Stimulated activated memory B cell treated with anti-CD40 and anti-IgM and Interleukin-4, amounts not matched to agents 10 μg/mL and 1 μg/mL and 100 μg/mL, for 72 hours (primary cell): ENCODE results near the gene METTL24.
"Not testable (repeated sequence)": the region's sequence is repeated elsewhere in the genome, so short reads cannot be mapped to it uniquely, and the experiment has no call there.

ENCODE experiments used
- ATAC-seq: fragments of 150-1000 bp; cut with Tn5 transposase; 2 replicates; pipeline ENCODE4 v1.10.0; 2021
- H3K27ac Mint-ChIP-seq: one replicate; pipeline ENCODE4 v1.8.0; 2022; ENCODE audit warnings: mild to moderate bottlenecking, mixed read lengths
- H3K27me3 Mint-ChIP-seq: one replicate; pipeline ENCODE4 v1.8.0; 2022; ENCODE audit warnings: mixed read lengths
- H3K36me3 Mint-ChIP-seq: one replicate; pipeline ENCODE4 v1.8.0; 2022; ENCODE audit warnings: mixed read lengths
- H3K4me1 Mint-ChIP-seq: one replicate; pipeline ENCODE4 v1.8.0; 2022; ENCODE audit warnings: mixed read lengths
- H3K4me3 Mint-ChIP-seq: one replicate; pipeline ENCODE4 v1.8.0; 2022; ENCODE audit warnings: mild to moderate bottlenecking, moderate library complexity, mixed read lengths
- H3K9me3 Mint-ChIP-seq: one replicate; pipeline ENCODE4 v1.8.0; 2022; ENCODE audit warnings: mixed read lengths

Gene METTL24

DNA sequence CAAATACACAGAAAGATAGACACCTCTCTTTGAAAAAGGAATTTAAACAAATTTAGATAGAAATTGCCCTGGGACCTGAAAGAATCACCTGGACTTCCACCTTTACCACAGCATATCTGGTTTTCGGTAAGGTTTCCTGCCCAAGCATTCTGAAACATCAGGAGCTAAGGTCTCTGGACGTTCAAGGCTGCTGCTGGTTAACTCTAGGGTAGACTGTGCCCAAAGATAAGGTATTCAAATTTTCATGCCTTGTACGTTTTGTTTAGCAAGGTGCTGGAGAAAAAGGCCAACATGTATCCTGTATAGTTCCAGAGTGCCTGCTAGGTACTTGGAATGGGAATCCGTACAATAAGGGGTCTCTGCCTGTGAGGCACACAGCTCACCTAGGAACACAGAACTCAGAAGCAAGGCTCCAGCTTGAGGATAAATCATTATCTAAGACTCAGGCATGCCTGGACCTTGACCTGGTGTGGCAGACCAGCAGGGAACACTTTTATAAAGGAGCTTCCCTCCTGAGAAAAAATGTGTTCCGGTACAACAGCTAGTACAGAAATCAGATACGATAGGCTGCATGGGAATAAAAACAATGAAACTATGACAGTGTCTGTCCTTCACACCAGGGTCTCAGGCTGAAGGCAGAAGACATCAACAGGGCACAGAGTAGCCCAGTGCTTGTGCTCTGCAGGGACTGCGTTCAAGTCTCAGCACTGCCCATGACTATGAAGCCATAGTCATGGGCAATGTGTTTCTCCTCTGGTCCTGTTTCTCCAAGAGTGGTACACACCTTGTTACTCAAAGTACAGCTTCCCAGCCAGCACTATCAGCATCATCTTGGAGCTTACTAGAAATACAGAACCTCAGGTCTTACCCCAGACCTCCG is 70.4 kb downstream of the METTL24 start:
- Mint-ChIP-seq H3K4me3 (no peak overlapping the region), H3K27me3 (peaks cover 7% of the 10 kb centered on the region), H3K9me3 (peaks cover 15% of the 10 kb centered on the region), H3K27ac (no peak overlapping the region), H3K36me3 (no peaks in the 10 kb centered on the region), H3K4me1 (no peaks in the 10 kb centered on the region)
- ATAC-seq = no peak

DNA sequence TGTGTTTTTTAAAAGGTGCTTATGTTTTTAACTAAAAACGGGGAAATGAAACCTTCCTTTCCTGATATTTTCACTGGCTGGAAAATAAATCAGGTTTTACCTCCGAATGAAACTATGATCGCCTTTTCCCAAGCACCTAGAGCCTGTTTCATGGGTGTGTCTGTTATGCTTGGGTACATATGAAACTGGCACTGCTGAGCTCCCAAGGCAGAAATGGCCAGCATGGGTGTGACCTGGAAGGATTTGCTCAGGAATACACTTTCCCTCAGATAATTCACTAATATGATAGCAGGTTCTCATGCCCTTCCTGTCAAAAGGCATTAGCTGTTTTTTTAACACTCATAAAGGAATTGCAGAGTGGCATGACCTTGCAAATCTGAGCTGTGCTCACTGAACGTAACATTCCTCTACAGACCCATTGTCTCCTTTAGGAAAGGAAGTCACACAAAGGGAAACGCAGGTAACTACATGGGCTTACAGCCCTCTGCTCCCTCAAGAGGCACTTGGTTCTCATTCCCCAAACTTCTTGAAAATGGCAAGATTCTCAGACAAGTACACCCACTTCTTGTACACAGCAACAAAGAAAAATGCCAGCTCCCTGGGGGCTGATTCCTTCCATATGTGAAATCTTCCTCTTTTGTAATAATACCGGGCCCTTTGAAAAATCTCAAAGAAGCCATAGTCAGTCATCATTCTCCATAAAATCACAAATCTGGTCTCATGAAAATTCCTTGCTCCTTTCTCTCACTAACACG is 72.7 kb downstream of the METTL24 start:
- no peak for ATAC-seq
- Mint-ChIP-seq H3K4me1 (no peaks in the 10 kb centered on the region), H3K27me3 (no peaks in the 10 kb centered on the region), H3K4me3 (no peak overlapping the region), H3K27ac (no peak overlapping the region), H3K9me3 (peaks cover 12% of the 10 kb centered on the region), H3K36me3 (no peaks in the 10 kb centered on the region)

DNA sequence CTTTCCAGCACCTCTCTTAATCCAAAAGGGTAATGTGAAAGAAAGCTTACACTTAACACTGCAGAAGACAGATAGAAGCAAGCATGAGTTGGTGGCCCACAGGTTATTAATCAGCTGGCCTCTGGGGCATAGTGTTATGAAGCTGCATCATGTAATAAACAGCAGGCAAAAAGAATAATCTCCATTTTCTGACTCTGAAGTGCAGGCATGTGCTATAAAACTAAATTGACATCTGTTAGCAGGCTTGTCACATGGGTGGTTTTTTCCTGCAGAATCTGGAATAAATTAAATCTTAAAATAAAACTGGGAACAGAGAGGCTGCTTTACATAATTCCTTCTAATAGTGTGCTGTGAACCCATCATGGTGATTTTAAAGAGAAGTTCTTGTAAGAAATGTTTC is 73.3 kb downstream of the METTL24 start:
- Mint-ChIP-seq H3K4me3 (no peak overlapping the region), H3K9me3 (peaks cover 8% of the 10 kb centered on the region)

DNA sequence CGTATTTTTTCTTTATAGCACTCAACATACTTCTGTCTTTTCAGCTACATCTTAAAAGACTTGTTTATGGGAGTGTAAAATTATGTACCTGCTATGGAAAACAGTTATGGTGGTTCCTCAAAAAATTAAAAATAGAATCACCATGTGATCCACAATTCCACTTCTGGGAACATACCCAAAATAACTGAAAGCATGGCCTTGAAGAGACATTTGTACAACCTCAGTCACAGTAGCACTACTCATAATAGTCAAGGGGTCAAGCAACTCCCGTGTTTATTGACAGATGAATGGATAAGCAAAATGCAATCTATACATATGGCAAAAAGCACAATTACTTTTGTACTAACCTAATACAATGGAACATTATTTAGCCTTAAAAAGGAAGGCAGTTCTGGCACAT is 74.5 kb downstream of the METTL24 start:
- H3K4me3 Mint-ChIP-seq = no peak overlapping the region
- no peaks in the 10 kb centered on the region for H3K4me1 Mint-ChIP-seq
- no peaks in the 10 kb centered on the region for H3K27me3 Mint-ChIP-seq
- H3K27ac Mint-ChIP-seq = no peak overlapping the region
- ATAC-seq = no peak
- H3K9me3 Mint-ChIP-seq = peaks cover 3% of the 10 kb centered on the region
- H3K36me3 Mint-ChIP-seq = no peaks in the 10 kb centered on the region

More for the DNA sequence above, 73.3 kb downstream of the METTL24 start:
- Mint-ChIP-seq H3K27ac (no peak overlapping the region), H3K36me3 (no peaks in the 10 kb centered on the region), H3K4me1 (no peaks in the 10 kb centered on the region), H3K27me3 (no peaks in the 10 kb centered on the region)
- no peak for ATAC-seq

DNA sequence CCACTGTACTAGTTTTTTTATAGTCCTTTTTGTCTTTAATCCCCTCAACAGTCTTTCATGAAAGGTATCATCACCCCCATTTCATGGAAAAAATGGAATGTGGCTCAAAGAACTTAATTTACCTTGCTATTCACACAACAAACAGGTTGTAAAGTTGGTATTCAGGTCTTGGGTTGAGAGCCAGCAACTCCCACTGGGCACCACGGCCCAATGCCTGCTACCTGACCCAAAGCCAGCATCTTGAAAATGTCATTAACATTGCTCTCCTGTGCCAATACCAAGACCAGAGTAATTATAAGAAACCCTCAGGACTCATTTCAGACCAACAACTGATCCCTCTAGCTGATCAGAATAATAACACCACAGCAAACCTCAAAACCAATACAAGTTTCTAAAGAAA is 75.7 kb downstream of the METTL24 start:
- H3K27ac Mint-ChIP-seq = no peak overlapping the region
- ATAC-seq = no peak
- peaks cover 3% of the 10 kb centered on the region for H3K9me3 Mint-ChIP-seq
- H3K4me3 Mint-ChIP-seq = no peak overlapping the region
- no peaks in the 10 kb centered on the region for H3K4me1 Mint-ChIP-seq
- no peaks in the 10 kb centered on the region for H3K36me3 Mint-ChIP-seq
- H3K27me3 Mint-ChIP-seq = no peaks in the 10 kb centered on the region

DNA sequence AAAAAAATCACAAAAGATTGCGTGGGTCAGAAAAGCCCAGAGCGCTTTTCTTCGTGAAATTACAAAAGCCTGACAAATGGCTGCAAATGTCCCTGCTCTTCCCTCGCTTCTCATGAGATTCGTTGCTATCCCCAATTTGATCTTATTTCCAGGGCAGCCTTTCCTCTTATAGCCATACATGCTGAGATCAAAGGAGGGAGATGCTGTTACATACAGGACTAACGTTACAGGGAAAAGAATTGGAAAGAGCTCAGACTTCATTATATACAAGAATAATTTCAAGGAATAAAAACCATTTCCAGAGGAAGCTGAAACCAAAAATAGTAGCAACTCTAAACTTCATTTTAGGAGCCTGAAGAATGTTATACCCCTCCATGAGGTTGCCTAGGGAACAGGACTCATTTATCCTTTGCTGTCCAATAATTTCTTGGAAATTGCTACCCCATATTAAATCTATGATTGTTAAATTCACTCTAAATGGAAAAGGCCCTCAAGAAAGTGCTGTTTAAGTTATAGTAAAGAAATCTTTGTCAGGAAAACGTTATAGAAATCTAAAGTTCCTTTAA is 81.0 kb downstream of the METTL24 start:
- H3K9me3 Mint-ChIP-seq = peaks cover 3% of the 10 kb centered on the region
- H3K27ac Mint-ChIP-seq = no peak overlapping the region
- H3K36me3 Mint-ChIP-seq = no peaks in the 10 kb centered on the region
- H3K27me3 Mint-ChIP-seq = peaks cover 26% of the 10 kb centered on the region
- H3K4me1 Mint-ChIP-seq = no peaks in the 10 kb centered on the region
- H3K4me3 Mint-ChIP-seq = no peak overlapping the region
- no peak for ATAC-seq

DNA sequence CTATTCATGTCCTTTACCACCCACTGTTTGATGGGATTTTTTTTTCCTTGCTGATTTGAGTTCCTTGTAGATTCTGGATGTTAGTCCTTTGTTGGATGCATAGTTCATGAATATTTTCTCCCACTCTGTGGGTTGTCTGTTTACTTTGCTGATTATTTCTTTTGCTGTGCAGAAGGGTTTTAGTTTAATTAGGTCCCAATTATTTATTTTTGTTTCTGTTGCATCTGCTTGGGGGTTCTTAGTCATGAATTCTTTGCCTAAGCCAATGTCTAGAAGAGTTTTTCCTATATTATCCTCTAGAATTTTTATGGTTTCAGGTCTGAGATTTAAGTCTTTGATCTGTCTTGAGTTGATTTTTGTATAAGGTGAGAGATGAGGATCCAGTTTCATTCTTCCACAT is 85.4 kb downstream of the METTL24 start:
- H3K9me3 Mint-ChIP-seq = not testable (repeated sequence)
- H3K27me3 Mint-ChIP-seq = peaks cover 27% of the 10 kb centered on the region

DNA sequence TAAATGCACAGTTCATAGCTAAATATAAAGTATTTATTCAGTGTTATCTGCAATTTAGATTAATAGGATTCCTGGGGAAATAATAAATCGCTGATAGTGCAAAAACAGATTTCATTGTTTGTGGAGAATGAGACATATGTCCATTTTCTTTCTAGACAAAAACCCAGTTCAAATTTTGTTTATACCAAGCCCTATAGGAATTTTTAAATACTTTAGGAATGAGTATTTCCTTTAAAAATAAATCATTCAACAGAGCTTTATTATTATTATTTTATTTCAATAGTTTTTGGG is 86.5 kb downstream of the METTL24 start:
- ATAC-seq = no peak
- Mint-ChIP-seq H3K27me3 (peaks cover 27% of the 10 kb centered on the region), H3K27ac (no peak overlapping the region), H3K9me3 (peaks cover 4% of the 10 kb centered on the region), H3K4me1 (no peaks in the 10 kb centered on the region), H3K36me3 (no peaks in the 10 kb centered on the region), H3K4me3 (no peak overlapping the region)

More for the DNA sequence above, 85.4 kb downstream of the METTL24 start:
- H3K4me1 Mint-ChIP-seq, H3K27ac Mint-ChIP-seq, ATAC-seq, H3K36me3 Mint-ChIP-seq, H3K4me3 Mint-ChIP-seq: not testable (repeated sequence)

DNA sequence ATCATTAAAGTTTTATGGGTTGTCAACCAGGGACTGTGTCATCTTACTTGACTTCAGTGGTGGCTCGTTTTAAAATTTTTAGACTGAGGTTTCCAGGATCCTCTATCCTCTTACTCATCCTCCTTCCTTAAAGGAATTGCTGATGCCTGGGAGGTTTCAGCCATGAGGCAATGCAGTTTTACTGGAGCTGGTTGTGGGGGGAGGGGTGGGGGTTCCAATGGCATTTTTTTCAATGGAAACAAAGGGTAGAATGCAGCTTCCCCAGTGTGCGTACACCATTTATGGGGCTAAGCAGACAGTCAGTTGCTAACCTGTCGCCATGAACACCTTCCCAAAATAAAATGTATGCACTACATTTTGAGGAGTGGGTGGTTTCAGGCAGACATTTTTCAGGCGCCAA is 88.0 kb downstream of the METTL24 start:
- H3K4me1 Mint-ChIP-seq = no peaks in the 10 kb centered on the region
- H3K27me3 Mint-ChIP-seq = peaks cover 20% of the 10 kb centered on the region
- H3K9me3 Mint-ChIP-seq = peaks cover 4% of the 10 kb centered on the region
- no peak for ATAC-seq
- no peak overlapping the region for H3K4me3 Mint-ChIP-seq
- H3K36me3 Mint-ChIP-seq = no peaks in the 10 kb centered on the region
- no peak overlapping the region for H3K27ac Mint-ChIP-seq

DNA sequence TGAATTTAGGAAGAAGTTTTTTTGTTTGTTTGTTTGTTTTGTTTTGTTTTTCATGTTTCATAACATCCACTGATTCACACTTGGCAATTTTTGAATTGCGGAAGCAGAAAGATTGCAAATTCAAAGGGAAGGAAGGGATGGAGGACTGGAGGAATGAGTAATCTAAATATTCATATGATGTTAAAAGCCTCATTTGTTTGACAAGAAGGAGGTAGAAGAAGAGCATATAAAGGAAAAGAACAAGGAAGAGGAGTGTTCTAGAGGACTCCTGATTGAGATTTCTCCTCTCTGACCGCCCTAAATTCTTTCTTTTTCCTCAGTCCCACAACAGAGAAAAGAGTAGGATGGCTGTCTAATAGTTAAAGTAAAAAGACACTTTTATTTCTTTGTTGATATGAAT is 88.5 kb downstream of the METTL24 start:
- H3K36me3 Mint-ChIP-seq = no peaks in the 10 kb centered on the region
- ATAC-seq = no peak
- peaks cover 14% of the 10 kb centered on the region for H3K27me3 Mint-ChIP-seq
- H3K27ac Mint-ChIP-seq = no peak overlapping the region
- no peaks in the 10 kb centered on the region for H3K4me1 Mint-ChIP-seq
- H3K4me3 Mint-ChIP-seq = no peak overlapping the region
- peaks cover 4% of the 10 kb centered on the region for H3K9me3 Mint-ChIP-seq

DNA sequence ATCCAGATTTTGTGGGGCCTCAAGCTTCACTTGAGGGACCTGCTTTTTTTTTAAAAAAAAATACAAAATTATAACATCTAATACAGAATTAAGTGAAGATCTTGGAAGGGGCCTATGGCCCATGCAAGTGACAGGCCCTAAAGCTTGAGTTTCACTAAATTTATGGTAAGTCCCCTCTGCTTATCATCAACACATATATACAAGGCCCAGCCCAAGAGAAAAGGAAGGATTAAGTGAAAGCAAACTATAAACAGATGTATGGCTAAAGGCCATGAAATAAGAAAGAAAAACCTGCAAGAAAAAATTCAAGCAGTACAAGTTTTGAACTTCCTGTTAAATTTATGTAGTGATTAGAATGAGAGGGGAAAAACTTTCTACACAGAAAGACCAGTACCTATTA is 91.2 kb downstream of the METTL24 start:
- no peaks in the 10 kb centered on the region for H3K36me3 Mint-ChIP-seq
- ATAC-seq = no peak
- peaks cover 4% of the 10 kb centered on the region for H3K9me3 Mint-ChIP-seq
- no peaks in the 10 kb centered on the region for H3K4me1 Mint-ChIP-seq
- H3K27ac Mint-ChIP-seq = no peak overlapping the region
- no peak overlapping the region for H3K4me3 Mint-ChIP-seq
- no peaks in the 10 kb centered on the region for H3K27me3 Mint-ChIP-seq

DNA sequence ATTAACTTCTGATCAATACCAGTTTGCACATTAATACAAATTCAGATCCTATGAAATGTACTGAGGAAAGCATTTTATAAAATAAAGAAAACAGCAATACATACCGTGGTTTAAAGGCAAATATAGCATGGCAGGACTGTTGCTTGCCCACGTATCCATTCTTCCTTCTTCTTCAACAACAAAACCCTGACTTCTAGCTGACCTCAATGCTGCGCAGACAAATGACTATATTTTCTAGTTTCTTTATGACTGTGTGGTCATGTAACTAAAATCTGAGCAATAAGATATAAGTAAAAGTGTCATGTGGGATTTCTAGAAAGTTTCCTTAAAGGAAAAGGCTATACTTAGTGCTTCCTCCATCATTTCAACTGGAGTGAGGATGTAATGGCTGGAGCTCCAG is 92.9 kb downstream of the METTL24 start:
- Mint-ChIP-seq H3K4me3 (no peak overlapping the region), H3K36me3 (peaks cover 1% of the 10 kb centered on the region), H3K9me3 (peaks cover 7% of the 10 kb centered on the region), H3K27me3 (no peaks in the 10 kb centered on the region), H3K4me1 (no peaks in the 10 kb centered on the region), H3K27ac (no peak overlapping the region)
- ATAC-seq = no peak

DNA sequence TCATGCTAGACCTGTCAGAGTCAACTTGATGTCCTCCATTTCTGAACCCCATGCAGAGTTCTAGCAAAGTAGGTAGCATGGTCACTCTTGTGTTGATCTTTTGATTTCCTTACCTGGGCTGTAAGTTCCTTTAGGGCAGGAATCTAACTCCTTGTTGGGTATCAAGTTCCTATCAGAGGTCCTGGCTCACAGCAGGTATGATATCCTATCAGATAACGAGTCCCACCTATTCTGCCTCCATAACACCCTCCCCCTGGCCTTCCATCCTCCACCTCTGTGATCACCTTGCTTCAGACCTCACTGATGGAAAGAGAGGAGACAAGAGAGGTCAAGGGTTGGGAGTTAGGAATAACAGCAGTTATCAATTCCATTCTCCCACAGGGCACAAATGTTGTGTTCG is 101.8 kb downstream of the METTL24 start:
- H3K36me3 Mint-ChIP-seq = peaks cover 6% of the 10 kb centered on the region

DNA sequence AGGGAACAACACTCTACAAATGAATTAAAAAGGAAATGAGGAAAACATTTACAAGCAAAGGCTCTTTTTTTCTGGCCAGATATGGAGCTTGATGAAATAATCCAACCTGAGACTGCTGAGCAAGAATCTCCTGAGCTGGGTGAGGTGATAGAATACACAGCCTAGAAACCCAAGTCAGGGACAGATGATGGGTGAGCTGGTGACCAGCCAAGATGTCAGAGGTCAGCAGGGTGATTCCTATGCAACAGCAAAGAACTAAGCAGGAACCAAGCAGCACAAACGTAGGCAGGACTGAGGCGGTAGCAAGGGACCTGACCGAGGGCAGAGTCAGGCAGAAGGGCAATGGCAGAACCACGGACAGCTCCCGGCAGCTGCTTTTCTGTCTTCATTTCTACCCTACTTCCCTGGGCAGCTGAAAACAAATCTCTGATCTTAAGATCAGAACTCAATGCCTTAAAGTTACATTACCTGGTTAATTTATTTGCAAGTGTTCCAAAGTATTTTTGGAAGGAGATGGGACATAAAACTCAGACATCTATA is 102.9 kb downstream of the METTL24 start:
- Mint-ChIP-seq H3K27ac (no peak overlapping the region), H3K9me3 (peaks cover 10% of the 10 kb centered on the region), H3K4me1 (no peaks in the 10 kb centered on the region), H3K27me3 (peaks cover 24% of the 10 kb centered on the region), H3K36me3 (peaks cover 4% of the 10 kb centered on the region), H3K4me3 (no peak overlapping the region)
- no peak for ATAC-seq

More for the DNA sequence above, 101.8 kb downstream of the METTL24 start:
- H3K9me3 Mint-ChIP-seq = peaks cover 13% of the 10 kb centered on the region
- ATAC-seq = no peak
- H3K4me1 Mint-ChIP-seq = no peaks in the 10 kb centered on the region
- no peak overlapping the region for H3K27ac Mint-ChIP-seq
- no peak overlapping the region for H3K4me3 Mint-ChIP-seq
- H3K27me3 Mint-ChIP-seq = peaks cover 24% of the 10 kb centered on the region

DNA sequence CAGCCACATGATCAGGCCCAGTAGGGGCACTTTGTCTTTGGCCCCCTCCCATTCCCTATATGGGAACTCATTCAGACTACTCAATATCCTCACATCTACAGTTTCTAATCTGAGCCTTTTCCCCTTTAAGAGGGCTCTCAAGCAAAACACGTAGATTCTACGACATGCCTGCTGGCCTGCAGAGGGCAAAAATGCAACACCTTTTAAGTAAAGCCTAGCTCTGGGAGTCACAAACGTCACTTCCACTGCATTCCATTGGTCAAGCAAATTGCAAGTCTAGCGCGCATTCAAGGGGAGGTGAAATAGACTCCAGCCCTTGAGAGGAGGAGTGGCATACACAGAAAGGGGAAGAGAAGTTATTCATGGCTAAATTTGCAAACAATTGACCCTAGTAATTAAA is 107.3 kb downstream of the METTL24 start:
- no peak for ATAC-seq
- H3K9me3 Mint-ChIP-seq = peaks cover 2% of the 10 kb centered on the region
- no peak overlapping the region for H3K27ac Mint-ChIP-seq
- no peaks in the 10 kb centered on the region for H3K4me1 Mint-ChIP-seq
- H3K4me3 Mint-ChIP-seq = no peak overlapping the region
- H3K27me3 Mint-ChIP-seq = peaks cover 10% of the 10 kb centered on the region
- H3K36me3 Mint-ChIP-seq = peaks cover 9% of the 10 kb centered on the region
